Keratinocyte (primary cell): Measurements from ENCODE around the gene LRWD1.

Experiments used
- EZH2 ChIP-seq: IDR thresholded peaks from one replicate; pipeline ENCODE4 v1.6.1; 2012; ENCODE audit warnings: inconsistent platforms, mild to moderate bottlenecking, low read length, moderate library complexity
- TF ChIP-seq, protein P1 (sequence below), 3 experiments: IDR thresholded peaks in 1 of 3; conservative IDR thresholded peaks in 1 of 3; optimal IDR thresholded peaks in 1 of 3; 2 replicates in 2 of 3; 3 replicates in 1 of 3; pipeline versions ENCODE3 to v1.5.1; 2011; ENCODE audit warnings: low read length in 3 of 3, mild to moderate bottlenecking in 3 of 3, moderate library complexity in 2 of 3, control low read depth in 1 of 3, inconsistent platforms in 1 of 3; ENCODE audit not compliant: insufficient read depth in 2 of 3; ENCODE audit errors: extremely low read depth in 1 of 3

DNA sequence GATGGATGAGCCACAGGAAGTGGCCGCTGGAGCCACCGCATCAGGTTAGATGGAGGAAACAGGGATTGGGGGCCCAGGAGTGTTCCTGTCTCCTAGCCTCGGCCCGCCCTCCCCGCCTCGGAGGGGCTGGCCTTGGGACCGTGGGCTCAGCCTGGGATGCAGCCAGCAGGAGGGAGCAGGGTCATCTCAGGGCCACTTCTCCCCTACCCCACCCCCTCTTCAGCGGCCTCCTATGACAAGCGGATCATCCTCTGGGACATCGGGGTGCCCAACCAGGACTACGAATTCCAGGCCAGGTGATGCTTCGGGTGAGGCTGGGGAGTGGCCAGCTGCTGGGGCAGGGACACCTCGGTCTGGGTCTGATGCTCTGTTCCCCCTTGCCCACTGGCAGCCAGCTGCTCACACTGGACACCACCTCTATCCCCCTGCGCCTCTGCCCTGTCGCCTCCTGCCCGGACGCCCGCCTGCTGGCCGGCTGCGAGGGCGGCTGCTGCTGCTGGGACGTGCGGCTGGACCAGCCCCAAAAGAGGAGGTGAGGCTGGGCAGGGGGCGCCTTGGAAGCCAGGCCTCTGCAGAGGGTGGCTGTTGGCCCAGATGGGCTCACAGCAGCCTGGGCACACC is 4.7 kb downstream of the LRWD1 start:
- TF ChIP-seq EZH2: no peak
- TF ChIP-seq, protein P1, sequence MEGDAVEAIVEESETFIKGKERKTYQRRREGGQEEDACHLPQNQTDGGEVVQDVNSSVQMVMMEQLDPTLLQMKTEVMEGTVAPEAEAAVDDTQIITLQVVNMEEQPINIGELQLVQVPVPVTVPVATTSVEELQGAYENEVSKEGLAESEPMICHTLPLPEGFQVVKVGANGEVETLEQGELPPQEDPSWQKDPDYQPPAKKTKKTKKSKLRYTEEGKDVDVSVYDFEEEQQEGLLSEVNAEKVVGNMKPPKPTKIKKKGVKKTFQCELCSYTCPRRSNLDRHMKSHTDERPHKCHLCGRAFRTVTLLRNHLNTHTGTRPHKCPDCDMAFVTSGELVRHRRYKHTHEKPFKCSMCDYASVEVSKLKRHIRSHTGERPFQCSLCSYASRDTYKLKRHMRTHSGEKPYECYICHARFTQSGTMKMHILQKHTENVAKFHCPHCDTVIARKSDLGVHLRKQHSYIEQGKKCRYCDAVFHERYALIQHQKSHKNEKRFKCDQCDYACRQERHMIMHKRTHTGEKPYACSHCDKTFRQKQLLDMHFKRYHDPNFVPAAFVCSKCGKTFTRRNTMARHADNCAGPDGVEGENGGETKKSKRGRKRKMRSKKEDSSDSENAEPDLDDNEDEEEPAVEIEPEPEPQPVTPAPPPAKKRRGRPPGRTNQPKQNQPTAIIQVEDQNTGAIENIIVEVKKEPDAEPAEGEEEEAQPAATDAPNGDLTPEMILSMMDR (optimal IDR thresholded peaks at IDR 0.05 in 1 of 3, IDR thresholded peaks at IDR 0.05 in 1 of 3, conservative IDR thresholded peaks at IDR 0.05 in 1 of 3; ENCODE audit: extremely low read depth in 1 of 3, insufficient read depth in 2 of 3, low read length in 3 of 3): no peak
